GM19452 (cell line): Measurements from ENCODE around the gene SIRPD.
"Not testable (repeated sequence)": the region's sequence is repeated elsewhere in the genome, so short reads cannot be mapped to it uniquely, and the experiment has no call there.

ENCODE experiments used
- ATAC-seq: cut with Tn5 transposase; IDR thresholded peaks from one replicate; pipeline ENCODE4 v1.9.1; 2021; ENCODE audit not compliant: unreplicated experiment

The SIRPD gene

DNA sequence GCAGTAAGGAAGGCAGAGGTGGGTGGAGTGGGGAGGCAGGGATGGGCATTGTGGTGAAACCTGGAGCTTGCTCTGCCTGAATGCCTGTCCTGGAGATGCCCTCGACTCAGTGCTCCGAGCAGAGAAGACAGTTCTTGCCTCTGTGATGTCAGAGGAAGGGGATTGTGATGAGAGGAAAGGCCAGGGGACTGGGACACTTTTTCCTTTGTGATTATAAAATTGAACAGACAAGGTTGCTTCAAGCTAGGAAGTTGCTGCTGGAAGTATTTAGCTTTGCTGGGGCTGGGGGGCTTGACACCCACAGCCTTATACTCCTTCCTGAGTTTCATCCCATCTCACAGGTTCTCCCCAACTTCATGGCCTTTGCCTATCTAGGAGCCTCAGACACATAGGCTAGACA, at the start of gene SIRPD:
Gene SIRPD (minus strand): TSS at position 101 of the 400 bp plus-strand sequence. CDS start 52 bp downstream, at position 49.
- ATAC-seq, result no peak

DNA sequence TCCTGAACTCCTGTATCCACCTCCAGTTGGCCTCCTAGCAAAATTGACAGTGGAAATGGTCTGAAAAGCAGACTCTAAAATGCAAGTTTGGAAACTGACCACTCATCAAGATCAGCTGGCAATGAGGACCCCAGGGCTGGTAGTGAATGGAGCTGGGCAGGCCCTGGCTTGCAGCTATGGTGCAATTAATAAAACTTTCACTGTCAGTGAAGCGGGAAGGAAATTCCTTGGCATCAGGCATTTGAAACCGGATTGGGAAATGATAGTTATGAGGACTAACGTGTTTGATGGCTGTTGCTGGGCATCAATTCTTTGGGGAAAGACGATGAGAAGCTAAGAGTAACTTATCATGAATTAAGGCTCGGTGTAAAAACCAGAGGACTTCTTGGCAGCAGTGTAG, 43.2 kb upstream of the SIRPD start:
- no peak for ATAC-seq

DNA sequence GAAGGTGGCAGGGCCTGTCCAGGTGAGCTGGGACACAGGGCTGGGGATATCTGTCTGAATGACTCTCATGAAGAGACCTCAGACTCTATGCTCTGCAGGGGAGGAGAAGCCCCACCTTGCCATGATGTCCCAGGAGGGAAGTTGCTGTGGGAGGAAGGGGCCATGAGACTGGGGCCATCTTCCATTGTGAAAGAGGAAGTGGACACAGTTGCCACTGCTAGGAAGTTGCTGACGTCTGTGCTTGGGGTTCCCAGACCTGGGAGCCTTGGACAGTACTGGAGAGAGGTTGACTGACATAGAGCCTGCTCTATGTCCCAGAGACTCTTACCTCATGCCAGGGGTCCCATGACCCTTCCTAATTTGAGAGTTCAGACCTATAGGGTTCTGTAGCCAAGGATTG, 37.8 kb upstream of the SIRPD start:
- no peak for ATAC-seq

DNA sequence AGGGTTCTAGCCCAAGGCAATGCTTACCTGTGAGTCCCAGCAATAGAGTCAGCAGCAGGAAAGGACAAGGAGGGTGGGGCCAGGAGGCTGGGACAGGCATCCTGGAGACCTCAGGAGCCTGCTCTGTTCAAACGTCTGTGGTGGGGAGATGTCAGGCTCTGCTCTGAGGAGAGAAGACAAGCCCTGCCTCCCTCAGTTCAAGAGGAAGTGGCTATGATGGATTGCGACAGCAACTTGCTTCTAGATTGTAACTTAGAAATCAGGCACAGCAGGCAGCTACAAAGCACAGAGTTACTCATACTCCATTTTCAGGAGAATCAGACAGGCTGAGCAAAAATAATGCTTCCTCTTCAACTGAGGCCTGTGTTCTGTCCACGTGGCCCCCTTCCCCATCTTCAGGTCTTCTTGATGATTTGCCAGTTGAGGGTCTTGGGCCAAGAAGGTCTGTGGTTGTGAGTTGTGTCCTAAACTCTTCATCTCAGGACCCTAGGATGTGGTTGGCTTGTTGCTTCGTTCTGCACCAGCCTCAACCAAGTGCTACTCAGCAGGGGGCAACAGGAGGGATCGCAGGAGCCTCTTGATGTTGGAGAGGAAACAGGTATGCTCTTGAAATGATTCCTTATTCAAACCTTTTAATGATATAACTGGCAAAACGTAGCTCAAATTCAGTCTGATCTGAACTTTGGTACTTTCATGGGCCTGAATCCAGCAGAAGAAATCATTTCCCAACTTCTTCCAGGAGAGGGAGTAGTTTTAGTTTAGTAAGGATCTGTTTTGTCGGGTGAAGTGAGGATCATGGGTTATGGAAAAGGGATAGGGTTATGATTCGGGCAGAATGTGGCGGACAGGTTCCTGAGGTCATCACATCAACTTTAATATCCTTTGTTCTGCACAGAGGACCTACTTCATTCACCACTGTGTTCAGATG, 31.3 kb upstream of the SIRPD start:
- no peak for ATAC-seq

DNA sequence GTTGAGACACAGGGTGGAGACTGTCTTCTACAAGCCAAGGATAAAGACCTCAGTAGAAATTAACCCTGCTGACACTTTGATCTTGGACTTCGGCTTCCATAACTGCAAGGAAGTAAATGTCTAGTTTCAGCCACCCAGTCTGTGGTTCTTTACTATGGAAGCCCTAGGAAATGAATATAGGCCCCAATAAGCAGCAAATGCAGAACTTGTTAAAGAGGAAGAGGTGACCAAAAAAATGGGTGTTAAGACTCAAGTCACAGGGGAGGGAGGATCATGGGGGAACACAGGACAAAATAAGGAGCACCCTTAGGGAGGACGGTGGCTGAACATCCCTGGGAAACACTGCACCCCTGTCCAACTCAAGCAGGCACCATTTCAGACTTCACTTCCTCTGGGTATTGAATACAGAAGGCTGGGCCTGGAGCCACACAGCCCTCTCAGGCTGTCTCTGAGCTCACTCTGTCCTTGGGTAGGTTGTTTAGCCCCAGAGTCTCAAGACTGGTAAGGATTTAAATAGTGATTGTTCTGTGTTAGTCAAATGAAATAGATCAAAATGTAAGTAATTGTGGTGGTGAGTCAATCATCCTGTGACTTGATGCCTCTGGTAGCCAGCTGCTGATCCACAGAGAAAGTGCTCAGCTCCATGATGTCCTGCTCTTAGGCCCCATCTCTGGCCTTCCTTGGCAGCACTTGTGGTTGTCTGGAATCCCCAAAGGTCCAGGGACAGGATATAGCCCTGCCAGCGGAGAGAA, 30.5 kb upstream of the SIRPD start:
- ATAC-seq, result no peak

DNA sequence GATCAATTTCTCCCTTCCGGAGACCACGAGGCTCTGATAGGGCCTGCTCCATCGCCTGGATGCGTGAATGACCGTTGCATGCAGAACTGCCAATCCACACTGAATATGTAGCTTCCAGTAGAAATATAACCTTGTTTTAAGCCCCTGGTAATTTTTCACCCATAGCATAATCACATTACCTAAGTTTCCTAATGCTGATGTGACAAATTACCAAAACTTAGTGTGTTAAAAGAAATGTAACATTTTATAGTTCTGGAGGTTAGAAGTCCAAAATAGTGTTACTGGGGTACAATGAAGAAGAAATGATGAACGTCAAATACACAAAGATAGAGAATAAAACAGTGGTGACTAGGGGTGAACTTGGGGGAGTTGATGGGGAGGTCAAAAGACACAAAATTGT, 22.0 kb upstream of the SIRPD start:
- ATAC-seq, result no peak

DNA sequence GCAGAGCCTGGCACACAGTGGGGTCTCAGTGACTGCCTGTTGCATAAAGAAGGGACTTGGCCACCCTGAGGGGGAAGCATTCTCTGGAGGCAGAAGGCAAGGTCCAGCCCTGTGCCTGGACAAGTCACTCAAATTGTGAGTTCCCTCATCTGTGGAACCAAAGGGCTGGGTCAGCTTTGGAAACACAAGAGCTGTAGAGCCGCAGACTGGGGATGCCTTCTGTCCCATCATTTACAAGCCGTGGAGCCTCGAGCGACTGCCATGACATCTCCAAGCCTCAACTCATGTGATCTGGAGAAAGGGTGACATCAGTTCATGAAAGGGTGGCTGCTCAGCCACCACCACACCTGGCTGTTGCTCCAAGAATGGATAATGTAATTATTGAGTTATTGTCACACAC, 20.4 kb upstream of the SIRPD start:
- no peak for ATAC-seq

DNA sequence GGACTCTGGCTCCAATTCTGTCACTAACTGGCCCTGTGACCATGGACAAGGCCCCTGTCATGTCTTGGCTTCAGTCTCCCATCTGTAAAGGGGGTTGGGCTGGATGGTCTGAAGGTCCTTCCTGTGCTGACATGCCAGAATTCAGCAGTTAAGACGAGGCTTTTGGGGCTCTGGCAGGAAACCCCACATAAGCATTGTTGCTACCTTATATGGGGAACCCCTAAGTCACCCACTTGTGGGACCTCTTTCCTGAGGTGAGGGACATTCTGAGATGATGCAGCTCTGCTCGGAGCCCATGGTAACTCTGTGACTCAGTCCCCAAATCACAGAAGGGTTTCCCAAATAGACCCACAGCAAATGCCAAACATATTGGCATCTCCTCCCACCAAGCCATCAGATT, 19.8 kb upstream of the SIRPD start:
- not testable (repeated sequence) for ATAC-seq

DNA sequence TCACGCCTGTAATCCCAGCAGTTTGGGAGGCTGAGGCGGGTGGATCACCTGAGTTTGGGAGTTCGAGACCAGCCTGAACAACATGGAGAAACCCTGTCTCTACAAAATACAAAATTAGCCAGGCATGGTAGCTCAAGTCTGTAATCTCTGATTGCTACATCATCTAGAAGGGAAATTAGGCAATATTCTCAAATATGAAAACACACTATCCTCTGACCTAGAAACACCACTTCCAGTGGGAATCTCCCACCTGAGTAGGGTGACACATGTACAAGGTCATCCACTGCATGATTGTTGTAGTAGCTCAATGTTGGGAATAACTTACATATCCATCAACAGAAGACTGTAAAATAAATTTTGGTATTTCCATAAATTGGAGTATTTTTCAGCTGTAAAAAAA, 19.1 kb upstream of the SIRPD start:
- no peak for ATAC-seq

DNA sequence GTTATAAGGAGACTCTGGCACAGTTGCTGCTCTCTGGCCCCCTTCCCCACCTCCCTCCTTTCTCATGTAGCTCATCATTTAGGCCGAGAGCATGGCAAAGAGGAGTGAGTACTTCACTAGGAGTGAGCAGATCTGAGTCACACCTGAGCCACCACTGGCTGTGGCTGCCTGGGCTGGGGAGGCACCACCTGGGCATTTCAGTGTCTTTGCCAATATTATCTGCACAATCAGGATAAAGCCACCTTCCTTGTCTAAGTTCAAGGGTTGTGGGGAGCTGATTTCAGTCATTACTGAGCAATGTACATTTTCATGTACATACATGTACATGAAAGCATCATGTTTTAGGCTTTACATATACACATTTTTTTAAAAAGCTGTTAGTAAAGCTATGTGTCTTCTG, 18.5 kb upstream of the SIRPD start:
- not testable (repeated sequence) for ATAC-seq

DNA sequence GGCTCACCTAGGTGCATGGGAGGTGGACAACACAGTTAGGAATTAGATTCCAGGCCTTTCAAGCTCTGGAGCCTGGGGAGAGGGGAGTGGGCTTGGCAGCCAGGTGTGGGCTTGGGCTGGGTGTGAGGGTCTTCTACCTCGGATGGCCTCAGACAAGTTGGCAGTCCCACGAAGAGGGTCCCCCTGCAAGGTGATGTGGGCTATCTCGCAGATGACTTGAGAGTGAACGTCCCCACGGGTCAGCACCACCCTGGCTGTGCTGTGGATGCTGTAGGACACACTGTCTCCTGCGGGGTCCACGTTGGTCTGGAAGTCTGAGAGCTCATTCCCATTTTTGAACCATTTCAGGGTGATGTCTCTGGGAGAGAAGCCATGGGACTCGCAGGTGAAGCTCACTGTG, 14.1 kb upstream of the SIRPD start:
- not testable (repeated sequence) for ATAC-seq

DNA sequence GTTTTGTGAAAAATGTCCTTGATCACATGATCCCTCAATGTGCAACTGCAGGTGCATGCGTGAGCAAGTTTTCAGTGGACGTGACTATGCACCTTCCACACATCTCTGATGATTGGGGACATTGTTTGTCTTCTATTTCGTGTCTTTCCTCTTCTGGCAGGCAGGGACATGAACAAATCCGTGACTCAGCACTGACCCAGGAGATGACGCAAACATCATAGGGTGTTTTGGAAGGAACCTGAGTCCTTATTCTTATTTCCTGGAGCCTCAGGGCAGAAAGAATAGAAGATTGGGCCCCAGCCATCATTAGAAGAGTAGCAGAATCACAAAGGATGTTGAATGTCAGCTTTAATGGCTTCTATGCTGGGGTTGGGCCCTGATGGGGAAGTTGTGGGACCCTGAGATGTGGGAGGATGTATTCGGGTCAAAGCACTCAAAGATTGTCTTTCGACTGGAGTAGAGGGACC, 11.9 kb upstream of the SIRPD start:
- no peak for ATAC-seq

DNA sequence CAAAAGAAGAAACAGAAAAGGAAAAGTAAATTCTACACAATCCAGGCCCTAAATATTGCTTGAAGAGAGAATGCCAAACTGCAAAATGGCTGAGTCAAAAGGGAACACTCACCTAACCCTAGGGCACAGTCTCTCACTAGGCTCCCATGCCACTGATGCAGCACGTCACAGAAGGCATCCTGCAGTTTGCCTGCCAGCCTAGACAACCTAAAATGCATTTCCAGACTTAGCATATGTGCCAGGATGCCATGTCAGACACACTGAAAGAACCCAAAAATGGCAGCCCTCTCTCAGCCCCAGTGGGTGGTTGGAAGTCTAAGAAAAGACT, 10.6 kb upstream of the SIRPD start:
- no peak for ATAC-seq

DNA sequence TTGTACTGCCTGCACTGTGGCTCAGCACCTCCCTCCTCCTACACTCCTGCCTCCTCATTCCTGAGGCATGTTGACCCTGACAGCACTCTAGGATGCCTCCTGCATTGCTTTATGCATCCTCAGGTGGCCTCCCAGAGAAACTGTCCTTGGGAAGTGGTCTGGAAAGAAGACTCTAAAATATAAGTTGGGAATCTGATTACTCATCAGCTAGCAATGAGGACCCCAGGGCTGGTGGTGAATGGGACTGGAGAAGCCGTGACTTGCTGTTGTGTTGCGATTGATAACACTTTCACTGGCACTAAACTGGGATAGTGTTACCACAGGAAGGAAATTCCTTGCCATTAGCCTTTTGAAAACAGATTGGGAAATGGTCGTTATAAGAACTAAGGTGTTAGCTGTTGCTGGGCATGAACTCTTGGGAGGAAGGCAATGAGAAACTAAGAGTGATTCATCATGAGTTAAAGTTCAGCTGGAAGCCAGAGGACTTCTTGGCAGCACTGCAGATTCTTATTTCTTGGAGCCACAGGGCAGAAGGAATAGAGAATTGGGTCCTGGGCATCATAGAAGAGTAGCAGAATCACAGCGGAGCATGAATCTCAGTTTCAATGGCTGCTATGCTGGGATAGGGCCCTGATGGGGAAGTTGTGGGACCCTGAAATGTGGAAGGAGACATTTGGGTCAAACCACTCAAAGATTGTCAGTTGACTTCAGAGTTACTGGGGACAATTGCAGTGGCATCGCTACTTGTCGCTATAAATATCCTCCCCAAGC, 10.1 kb upstream of the SIRPD start:
- ATAC-seq, result no peak

DNA sequence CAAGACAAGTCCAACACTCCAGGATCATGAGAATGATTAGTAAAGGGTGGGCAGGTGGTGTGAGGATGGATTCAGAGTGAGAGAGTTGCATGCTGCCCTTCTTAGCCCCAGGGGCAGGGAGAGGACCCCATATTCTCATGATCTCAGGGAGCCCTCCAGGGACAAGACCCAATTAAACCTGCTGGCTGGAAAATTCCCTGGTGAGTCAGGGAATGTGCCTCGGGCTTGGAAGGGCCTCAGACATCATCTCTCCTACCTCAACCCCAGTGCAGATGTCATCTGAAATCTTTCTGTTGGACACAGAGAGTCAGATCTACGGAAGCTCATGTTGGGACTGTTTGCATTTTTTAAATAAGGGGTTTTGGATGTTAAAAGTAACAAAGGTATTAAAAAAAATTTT, 9.2 kb upstream of the SIRPD start:
- no peak for ATAC-seq

DNA sequence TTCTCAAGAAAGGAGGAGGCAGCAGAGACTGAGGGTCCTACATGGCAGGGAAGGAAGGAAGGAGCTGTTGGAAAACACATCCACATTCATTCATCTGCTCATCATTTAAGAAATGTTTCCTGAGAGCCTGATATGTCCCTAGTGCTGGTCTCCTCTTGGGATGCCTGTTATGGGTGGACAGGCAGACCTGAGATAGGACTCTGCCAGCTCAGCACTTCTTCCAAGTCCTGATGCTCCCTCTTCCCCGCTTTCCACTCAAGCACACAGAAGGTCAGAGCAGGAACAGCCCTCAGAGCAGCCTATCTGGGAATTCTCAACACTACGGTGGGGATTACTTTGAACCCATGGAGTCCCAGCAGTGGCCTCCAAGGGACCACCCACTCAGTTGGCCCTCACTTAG, 8.0 kb upstream of the SIRPD start:
- ATAC-seq, result no peak

DNA sequence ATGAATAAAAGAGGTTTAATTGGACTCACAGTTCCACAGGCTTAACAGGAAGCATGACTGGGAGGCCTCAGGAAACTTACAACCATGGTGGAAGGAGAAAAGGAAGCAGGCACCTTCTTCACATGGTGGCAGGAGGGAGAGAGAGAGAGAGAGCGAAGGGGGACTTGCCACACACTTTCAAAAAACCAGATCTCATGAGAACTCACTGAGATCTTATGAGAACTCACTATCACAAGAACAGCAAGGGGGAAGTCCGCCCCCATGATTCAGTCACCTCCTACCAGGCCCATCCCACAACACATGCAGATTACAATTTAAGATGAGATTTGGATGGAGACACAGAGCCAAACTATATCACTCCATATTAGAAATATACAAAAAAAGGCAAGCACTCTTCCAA, 6.1 kb upstream of the SIRPD start:
- no peak for ATAC-seq

DNA sequence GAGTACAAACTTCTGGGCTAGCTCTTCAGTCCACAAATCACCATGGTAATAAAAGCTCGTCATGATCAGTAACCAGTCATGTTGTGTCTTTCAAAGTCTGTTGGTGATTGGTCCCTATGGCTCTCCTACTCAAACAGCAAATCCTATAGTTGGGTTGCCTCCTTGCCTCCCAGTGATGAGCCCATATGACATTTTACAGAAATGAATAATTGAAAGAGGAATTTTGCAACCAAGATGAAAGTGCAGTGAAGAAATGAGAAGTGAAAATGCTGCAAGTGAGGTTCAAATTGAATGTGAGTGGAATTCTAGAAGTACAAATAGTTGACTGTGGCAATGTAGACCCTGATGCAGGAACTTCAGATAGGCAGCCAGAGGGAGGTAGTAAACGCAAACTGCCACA, 5.1 kb upstream of the SIRPD start:
- ATAC-seq, result no peak

DNA sequence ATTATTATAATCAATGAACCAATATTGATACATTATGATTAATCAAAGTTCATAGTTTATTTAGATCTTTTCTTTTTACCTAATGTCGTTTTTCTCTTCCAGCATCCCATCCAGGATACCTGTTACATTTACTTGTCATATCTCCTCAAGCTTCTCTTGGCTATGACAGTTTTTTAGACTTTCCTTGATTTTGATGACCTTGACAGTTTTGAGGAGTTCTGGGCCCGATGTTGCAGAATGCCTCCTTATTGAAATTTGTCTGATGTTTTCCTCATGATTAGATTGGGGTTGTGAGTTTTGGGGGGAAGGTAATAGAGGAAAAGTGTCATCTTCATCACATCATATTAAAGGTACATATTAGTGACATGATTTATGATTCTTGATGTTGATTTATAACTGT, 3.8 kb upstream of the SIRPD start:
- ATAC-seq, result no peak

DNA sequence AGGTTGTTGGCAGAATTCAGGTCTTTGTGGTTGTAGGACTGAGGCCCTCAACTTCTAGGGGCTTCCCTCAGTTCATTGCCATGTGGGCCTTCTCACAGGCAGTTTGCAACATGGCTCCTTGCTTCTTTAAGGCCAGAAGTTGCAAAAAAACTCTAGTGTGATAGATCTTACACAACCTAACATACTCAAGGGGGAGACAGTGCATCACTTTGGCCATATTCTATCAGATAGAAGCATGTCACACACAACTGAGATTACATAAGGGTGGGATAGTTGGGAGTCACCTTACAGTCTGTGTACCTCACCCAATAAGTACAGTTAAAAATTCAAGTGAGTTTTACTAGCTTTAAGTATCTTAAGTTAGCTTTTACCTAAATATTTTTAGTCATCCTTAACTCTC, 1.6 kb downstream of the SIRPD start:
- ATAC-seq, result no peak

DNA sequence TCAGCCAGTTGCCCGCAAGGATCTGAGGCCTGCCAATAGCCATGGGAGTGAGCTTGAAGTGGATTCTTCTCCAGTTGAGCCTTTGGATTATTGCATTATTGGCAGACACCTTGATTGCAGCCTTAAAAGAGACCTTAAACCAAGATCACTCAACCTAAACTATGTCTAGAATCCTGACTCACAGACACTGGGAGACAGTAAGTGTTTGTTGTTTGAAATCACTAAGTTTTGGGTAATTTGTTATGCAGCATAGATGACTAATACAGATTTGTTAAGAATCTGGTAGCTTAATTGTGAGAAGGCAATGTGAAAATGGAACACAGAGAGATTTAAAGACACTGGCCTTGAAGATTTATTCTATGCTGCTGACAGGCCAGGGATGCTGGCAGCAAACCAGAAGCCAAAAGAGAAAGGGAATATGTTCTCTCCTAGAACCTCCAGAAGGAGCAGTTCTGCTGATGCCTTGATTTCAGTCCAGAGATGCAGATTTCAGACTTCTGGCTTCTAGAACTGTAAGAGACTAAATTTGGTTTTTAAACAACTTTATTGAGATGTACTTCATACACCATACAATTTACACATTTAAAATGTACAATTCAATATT, 17.6 kb downstream of the SIRPD start:
- no peak for ATAC-seq
